GM19035 (cell line): Measurements from ENCODE around the gene CNPY2.

Experiments used
- ATAC-seq: cut with Tn5 transposase; IDR thresholded peaks from one replicate; pipeline ENCODE4 v1.9.1; 2021; ENCODE audit not compliant: unreplicated experiment

Gene CNPY2

GRCh38 chr12:56260921-56261320 lies 54.9 kb downstream of the CNPY2 start:
- no peak for ATAC-seq

GRCh38 chr12:56260380-56260779 lies 55.4 kb downstream of the CNPY2 start:
- ATAC-seq, result no peak
